ENCODE measurements around the gene SEC22A. TPM values are rescaled to one million over a fixed set of nuclear protein-coding genes. Genes with fewer than 3 reads are reported as not detected.
A peak's percentile ranks its signal among the peaks of the same experiment; 100 is the strongest.

SEC22A gene
- total and polyA plus RNA-seq, 5 experiments from 2014 or later: 6.7 to 19.8 (median 12.7) TPM

DNA sequence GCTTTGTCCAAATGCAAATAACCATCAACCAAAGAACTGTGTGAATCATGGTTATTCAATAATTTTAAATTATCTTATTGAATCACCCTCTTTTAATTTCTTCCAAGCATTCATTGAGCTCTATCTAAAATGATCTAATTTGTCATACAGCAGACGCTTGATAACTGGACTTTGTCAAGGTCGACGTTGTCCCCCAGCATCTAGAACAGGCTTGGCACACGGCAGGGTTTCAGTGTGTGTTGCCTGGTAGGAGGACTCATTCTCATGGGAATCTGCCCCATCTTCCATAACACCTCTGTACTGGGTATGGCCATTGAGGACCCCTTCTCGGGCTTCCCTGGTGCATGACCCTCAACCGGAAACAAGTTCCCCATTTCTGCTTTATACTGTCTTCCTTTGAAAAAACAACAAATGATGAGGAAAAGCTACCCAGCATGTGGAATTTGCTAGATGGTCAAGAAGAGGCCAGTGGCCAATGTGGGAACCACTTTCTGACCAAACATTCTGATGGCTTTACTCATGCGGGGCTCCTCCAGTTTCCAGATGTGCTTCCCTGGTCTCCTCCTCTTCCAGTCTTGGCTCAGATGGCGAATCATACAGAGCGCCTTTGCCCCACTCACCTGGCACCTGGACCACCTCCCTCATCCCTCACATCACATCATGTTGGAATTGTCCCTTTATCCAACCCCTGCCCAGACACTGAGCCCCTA is 41.7 kb upstream of the SEC22A start:
- ATAC-seq (no peak), DNase-seq (no peak)
- H3K27ac Mint-ChIP-seq: peak overlapping the region in 1 of 10 donors; percentile 38
- H3K27me3 Mint-ChIP-seq: no peaks in the 10 kb centered on the region
- peaks cover 0 to 5% (median 3%) of the 10 kb centered on the region in 9 donors for H3K9me3 Mint-ChIP-seq
- H3K36me3 Mint-ChIP-seq: peaks cover 15 to 66% (median 44%) of the 10 kb centered on the region in 3 donors
- POLR2A ChIA-PET: no interaction called here
- peaks cover 0 to 3% (median 0%) of the 10 kb centered on the region in 4 donors for H3K4me1 Mint-ChIP-seq
- H3K4me3 Mint-ChIP-seq: no peak overlapping the region

DNA sequence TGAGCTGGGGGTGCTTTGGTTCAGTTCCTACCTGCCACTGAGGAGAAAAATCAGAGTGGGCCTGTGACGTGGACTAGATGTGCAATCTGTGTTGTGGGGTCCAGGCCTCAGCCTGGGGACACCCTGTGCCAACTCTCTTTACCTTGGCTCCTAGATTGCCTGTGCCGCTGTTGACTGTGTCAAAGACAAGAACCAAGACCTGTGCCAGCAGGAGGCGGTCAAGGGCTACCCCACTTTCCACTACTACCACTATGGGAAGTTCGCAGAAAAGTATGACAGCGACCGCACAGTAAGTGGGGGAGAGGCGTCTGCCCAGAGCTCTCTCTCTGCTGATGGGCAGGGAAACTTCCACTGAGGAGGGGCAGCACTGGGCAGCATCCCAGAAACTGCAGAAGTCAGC is 40.6 kb upstream of the SEC22A start:
- no peaks in the 10 kb centered on the region for H3K27me3 Mint-ChIP-seq
- H3K27ac Mint-ChIP-seq: no peak overlapping the region
- peaks cover 0 to 3% (median 0%) of the 10 kb centered on the region in 4 donors for H3K4me1 Mint-ChIP-seq
- H3K4me3 Mint-ChIP-seq: no peak overlapping the region
- peaks cover 17 to 72% (median 49%) of the 10 kb centered on the region in 3 donors for H3K36me3 Mint-ChIP-seq
- POLR2A ChIA-PET: no interaction called here
- no peak for ATAC-seq
- H3K9me3 Mint-ChIP-seq: peaks cover 0 to 8% (median 3%) of the 10 kb centered on the region in 9 donors
- no peak for DNase-seq

DNA sequence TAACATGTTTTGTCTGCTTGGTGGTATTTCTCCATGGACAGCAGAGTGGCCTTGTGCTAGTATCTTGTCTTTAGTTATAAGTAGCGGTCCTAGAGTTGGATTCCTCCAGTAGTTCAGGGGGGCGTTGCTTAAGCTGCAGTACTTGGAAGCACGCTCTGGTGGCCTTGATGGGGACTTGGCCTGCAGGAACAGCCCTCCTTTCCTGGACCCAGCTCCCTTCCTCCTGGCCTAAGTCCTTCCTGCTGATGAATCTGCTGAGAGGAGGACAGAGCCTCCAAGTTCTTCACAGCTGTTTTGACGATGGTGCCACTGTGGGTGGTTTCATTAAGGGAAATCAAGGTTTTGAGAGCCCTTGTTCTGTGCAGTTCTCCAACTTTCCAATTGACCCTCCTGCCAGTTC is 38.6 kb upstream of the SEC22A start:
- ATAC-seq (no peak), DNase-seq (no peak)
- Mint-ChIP-seq H3K4me1 (peaks cover 0 to 3% (median 0%) of the 10 kb centered on the region in 4 donors), H3K9me3 (peaks cover 0 to 13% (median 4%) of the 10 kb centered on the region in 9 donors), H3K4me3 (no peak overlapping the region), H3K36me3 (peaks cover 24 to 79% (median 58%) of the 10 kb centered on the region in 3 donors), H3K27ac (peak overlapping the region in 1 of 10 donors; percentile 67), H3K27me3 (no peaks in the 10 kb centered on the region)
- POLR2A ChIA-PET: no interaction called here

DNA sequence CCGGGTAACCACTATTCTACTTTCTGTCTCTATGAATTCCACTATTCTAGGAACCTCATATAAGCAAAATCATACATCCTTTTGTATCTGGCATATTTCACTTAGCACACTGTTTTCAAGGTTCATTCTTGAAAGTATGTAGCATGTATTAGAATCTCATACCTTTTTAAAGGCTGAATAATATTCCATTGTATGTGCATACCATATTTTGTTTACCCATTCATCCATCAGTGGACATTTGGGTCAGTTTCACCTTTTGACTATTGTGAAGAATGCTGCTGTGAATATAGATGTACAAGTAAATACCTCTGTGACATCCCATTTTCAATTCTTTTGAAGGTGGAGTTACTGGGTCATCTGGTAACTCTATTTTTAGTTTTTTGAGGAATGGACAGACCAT is 36.6 kb upstream of the SEC22A start:
- no peaks in the 10 kb centered on the region for H3K27me3 Mint-ChIP-seq
- H3K4me3 Mint-ChIP-seq: no peak overlapping the region
- POLR2A ChIA-PET: no interaction called here
- H3K36me3 Mint-ChIP-seq: peaks cover 24 to 66% (median 53%) of the 10 kb centered on the region in 3 donors
- peaks cover 0 to 13% (median 4%) of the 10 kb centered on the region in 9 donors for H3K9me3 Mint-ChIP-seq
- H3K27ac Mint-ChIP-seq: no peak overlapping the region
- H3K4me1 Mint-ChIP-seq: peaks cover 0 to 3% (median 0%) of the 10 kb centered on the region in 4 donors
- no peak for ATAC-seq
- DNase-seq: no peak

DNA sequence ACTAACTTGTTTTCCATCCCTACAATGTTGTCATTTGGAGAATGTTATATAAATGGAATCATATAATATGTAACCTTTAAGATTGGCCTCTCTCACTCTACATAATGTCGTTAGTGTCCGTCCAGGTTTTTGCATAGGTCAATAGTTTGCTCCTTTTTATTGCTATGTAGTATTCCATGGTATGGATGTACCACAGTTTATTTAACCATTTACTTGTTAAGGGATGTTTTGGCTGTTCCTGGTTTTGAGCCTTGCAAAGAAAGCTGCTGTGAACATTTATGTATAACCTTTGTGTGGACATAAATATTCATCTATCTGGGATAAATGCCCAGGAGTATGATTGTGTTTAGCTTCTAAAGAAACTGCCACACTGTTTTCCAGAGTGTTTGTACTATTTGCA is 34.1 kb upstream of the SEC22A start:
- no peak overlapping the region for H3K4me3 Mint-ChIP-seq
- no peaks in the 10 kb centered on the region for H3K27me3 Mint-ChIP-seq
- no peak for DNase-seq
- peaks cover 0 to 13% (median 4%) of the 10 kb centered on the region in 9 donors for H3K9me3 Mint-ChIP-seq
- POLR2A ChIA-PET: no interaction called here
- H3K27ac Mint-ChIP-seq: no peak overlapping the region
- H3K36me3 Mint-ChIP-seq: peaks cover 24 to 42% (median 35%) of the 10 kb centered on the region in 3 donors
- peaks cover 0 to 2% (median 0%) of the 10 kb centered on the region in 4 donors for H3K4me1 Mint-ChIP-seq
- ATAC-seq: no peak

DNA sequence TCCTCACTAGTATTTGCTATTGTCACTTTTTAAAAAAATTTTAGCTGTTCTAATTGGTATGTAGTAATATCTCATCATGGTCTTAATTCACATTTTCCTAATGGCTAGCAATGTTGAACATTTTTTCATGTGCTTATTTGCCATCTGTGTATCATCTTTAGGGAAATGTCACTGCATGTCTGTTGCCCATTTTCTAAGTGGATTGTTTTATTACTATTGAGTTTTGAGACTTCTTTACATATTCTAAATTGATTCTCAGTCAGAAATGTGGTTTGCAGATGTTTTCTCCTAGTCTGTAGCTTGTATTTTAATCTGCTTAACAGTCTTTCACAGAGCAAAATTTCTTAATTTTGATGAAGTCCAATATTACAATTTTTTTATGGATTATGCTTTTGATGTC is 33.6 kb upstream of the SEC22A start:
- Mint-ChIP-seq H3K4me3 (no peak overlapping the region), H3K27ac (no peak overlapping the region), H3K9me3 (peaks cover 0 to 13% (median 4%) of the 10 kb centered on the region in 9 donors), H3K36me3 (peaks cover 24 to 38% (median 32%) of the 10 kb centered on the region in 3 donors), H3K4me1 (no peaks in the 10 kb centered on the region), H3K27me3 (no peaks in the 10 kb centered on the region)
- DNase-seq (no peak), ATAC-seq (no peak)
- POLR2A ChIA-PET: no interaction called here

DNA sequence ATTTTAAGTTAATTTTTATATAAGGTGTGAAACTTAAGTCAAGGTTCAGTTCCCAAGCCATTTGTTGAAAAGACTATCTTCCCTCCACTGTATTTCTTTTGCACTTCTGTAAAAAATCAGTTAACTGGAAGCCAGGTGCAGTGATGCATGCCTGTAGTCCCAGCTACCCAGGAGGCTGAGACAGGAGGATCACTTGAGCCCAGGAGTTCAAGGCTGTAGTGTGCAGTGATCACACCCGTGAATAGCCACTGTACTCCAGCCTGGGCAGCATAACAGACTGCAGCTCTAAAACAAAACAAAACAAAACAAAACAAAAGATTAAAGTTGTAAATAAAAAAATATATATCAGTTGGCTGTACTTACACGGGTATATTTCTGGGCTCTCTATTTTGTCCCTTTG is 33.1 kb upstream of the SEC22A start:
- H3K4me1 Mint-ChIP-seq: no peaks in the 10 kb centered on the region
- H3K4me3 Mint-ChIP-seq: no peak overlapping the region
- no peak overlapping the region for H3K27ac Mint-ChIP-seq
- POLR2A ChIA-PET: no interaction called here
- DNase-seq (no peak), ATAC-seq (no peak)
- H3K36me3 Mint-ChIP-seq: peaks cover 24 to 33% (median 28%) of the 10 kb centered on the region in 3 donors
- peaks cover 0 to 13% (median 4%) of the 10 kb centered on the region in 9 donors for H3K9me3 Mint-ChIP-seq
- no peaks in the 10 kb centered on the region for H3K27me3 Mint-ChIP-seq

DNA sequence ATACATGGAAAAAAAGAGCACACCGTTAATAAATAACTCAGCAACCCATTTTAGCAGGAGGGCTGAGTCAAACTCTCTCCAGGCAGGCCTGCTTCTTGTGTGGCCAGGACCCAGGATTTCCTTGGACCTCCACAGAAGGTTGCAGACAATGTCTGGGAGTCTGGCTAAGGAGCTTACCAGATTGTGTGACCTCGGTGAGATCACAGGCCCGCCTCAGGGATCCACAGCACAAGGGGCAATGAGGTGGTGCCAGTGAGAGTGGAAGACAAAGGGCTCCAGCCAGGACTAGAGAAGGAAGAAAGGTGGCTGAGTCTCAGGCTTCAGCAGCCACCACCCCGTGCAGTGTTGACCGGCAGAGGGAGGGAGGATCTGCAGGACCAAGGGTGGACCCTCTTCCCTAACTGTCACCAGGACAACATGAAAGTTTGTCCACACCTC is 32.2 kb upstream of the SEC22A start:
- Mint-ChIP-seq H3K9me3 (peaks cover 0 to 13% (median 4%) of the 10 kb centered on the region in 9 donors), H3K4me1 (no peaks in the 10 kb centered on the region), H3K4me3 (no peak overlapping the region), H3K36me3 (peaks cover 15 to 24% (median 20%) of the 10 kb centered on the region in 3 donors), H3K27ac (no peak overlapping the region), H3K27me3 (no peaks in the 10 kb centered on the region)
- ATAC-seq (no peak), DNase-seq (no peak)
- POLR2A ChIA-PET: no interaction called here

DNA sequence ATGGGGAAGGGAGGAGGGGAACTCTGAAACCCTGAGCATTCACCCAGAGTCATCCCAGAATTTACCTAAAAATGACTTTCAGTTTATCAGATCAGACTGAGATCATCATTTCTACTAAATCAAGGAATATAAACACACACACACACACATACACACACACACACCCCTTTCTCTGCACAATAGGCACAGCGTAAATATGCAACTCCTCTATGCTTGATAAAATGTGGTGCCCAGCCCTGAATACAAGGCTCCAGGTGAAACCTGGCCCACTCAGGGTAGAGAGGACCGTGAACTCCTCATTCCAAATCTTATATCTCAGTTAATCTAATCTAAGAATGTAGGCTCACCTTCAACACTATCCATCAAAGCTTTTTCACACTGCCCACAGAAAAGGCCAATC is 31.8 kb upstream of the SEC22A start:
- ATAC-seq: no peak
- POLR2A ChIA-PET: no interaction called here
- no peaks in the 10 kb centered on the region for H3K4me1 Mint-ChIP-seq
- H3K36me3 Mint-ChIP-seq: peaks cover 10 to 20% (median 16%) of the 10 kb centered on the region in 3 donors
- DNase-seq: no peak
- H3K27ac Mint-ChIP-seq: no peak overlapping the region
- H3K4me3 Mint-ChIP-seq: no peak overlapping the region
- H3K9me3 Mint-ChIP-seq: peaks cover 0 to 10% (median 4%) of the 10 kb centered on the region in 9 donors
- no peaks in the 10 kb centered on the region for H3K27me3 Mint-ChIP-seq

DNA sequence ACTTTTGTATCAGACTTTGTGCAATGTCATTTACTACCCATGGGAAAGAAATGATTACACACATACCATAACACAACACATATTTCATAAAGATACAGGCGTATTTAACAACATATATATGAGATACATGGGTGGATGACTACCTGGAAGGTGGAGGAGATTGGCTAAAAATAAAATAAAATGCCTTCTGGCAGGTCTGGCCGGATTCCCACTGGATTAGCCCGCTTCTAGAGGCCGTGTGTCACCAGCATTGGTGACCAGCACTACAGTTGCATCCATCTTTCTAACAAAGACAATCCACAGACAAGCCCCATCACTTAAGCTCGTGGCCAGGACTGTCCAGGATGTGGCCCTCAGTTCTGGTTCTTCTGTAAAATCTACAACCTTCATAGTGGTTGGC is 21.0 kb upstream of the SEC22A start:
- no peak overlapping the region for H3K4me3 Mint-ChIP-seq
- H3K36me3 Mint-ChIP-seq: peaks cover 0 to 20% (median 11%) of the 10 kb centered on the region in 3 donors
- H3K27ac Mint-ChIP-seq: no peak overlapping the region
- no peaks in the 10 kb centered on the region for H3K27me3 Mint-ChIP-seq
- no peaks in the 10 kb centered on the region for H3K4me1 Mint-ChIP-seq
- no peak for ATAC-seq
- peaks cover 3 to 21% (median 11%) of the 10 kb centered on the region in 9 donors for H3K9me3 Mint-ChIP-seq
- POLR2A ChIA-PET: no interaction called here
- DNase-seq: no peak

DNA sequence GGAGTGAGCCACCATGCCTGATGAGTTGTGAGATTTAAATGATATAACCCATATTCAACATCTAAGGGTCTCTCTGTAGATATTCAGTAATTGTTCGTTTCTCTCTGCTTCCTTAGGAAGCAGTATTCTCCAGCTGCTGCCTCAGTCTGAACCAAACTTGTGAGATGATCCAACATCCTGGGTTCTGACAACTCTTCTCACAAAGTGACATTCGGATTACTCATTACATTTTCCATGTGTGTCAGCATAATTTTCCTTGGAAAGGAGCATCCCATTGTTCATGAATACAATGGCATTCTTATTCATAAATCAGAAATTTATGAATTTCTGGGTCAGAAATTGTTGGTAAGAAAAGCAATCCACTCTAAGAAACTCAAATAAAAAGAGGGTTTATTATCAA is 15.0 kb upstream of the SEC22A start:
- Mint-ChIP-seq H3K4me3 (no peak overlapping the region), H3K9me3 (peaks cover 2 to 20% (median 10%) of the 10 kb centered on the region in 9 donors), H3K27ac (no peak overlapping the region), H3K4me1 (no peaks in the 10 kb centered on the region), H3K36me3 (peaks cover 3 to 11% (median 9%) of the 10 kb centered on the region in 3 donors), H3K27me3 (peaks cover 0 to 8% (median 0%) of the 10 kb centered on the region in 5 donors)
- POLR2A ChIA-PET: no interaction called here
- DNase-seq: no peak
- no peak for ATAC-seq

DNA sequence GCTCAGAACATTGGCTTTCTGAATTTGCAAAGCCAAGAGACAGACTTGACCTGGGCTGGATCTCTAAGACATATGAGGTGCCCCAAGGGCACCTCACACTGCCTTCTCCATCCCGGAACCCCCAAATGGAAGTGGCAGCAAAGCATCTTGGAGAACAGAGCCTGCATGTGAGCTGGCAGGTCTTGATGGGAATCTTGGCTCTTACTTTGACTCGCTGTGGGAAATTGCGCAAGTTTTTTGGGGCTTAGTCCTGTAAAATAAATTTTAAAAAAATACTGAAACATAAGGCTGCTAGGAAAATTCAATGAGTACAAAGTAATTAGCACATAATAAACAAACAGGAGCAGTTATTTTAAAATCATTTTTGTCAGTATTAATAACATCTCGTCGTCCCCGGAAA is 13.7 kb upstream of the SEC22A start:
- no peak for ATAC-seq
- H3K4me1 Mint-ChIP-seq: no peaks in the 10 kb centered on the region
- peaks cover 0 to 4% (median 3%) of the 10 kb centered on the region in 3 donors for H3K36me3 Mint-ChIP-seq
- peaks cover 0 to 8% (median 0%) of the 10 kb centered on the region in 5 donors for H3K27me3 Mint-ChIP-seq
- H3K9me3 Mint-ChIP-seq: peaks cover 0 to 9% (median 2%) of the 10 kb centered on the region in 9 donors
- no peak for DNase-seq
- POLR2A ChIA-PET: no interaction called here
- peak overlapping the region in 1 of 10 donors; percentile 68 for H3K27ac Mint-ChIP-seq
- no peak overlapping the region for H3K4me3 Mint-ChIP-seq

DNA sequence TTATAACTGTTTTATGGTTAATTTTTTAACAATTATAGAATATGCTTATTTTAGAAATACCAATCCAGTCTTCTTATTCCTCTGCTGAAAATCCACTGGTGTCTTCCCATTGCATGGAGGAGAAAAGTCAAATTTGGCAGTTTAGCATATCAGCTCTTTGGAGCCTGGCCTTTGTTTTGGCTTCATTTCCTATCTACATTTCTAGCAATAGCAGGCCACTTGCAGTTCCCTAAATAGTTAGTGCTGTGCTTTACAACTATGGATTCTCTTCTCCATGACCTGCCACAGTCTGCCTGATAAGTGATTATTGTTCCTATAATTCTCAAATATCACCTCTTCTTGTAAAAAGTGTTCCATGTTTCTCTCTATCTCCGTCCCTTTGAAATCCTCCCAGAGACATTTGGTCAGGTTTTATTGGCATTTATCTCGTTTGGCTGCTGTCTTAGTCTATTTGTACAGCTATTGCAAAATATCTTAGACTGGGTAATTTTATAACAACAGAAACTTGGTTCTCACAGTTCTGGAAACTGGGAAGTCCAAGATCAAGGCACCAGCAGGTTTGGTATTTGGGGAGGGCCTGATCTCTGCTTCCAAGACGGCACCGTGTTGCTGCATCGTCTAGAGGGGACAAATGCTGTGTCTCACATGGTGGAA is 8.2 kb upstream of the SEC22A start:
- Mint-ChIP-seq H3K4me1 (no peaks in the 10 kb centered on the region), H3K9me3 (peaks cover 0 to 8% (median 4%) of the 10 kb centered on the region in 9 donors), H3K27me3 (peaks cover 0 to 3% (median 0%) of the 10 kb centered on the region in 5 donors), H3K27ac (no peak overlapping the region), H3K36me3 (peaks cover 0 to 4% (median 3%) of the 10 kb centered on the region in 3 donors), H3K4me3 (no peak overlapping the region)
- ATAC-seq: no peak
- no peak for DNase-seq
- POLR2A ChIA-PET: no interaction called here
